ENCODE data around the gene NPTN. TPM values are rescaled to one million over a fixed set of nuclear protein-coding genes. Genes with fewer than 3 reads are reported as not detected.
A peak's percentile ranks its signal among the peaks of the same experiment; 100 is the strongest.
"Not testable (repeated sequence)": the region's sequence is repeated elsewhere in the genome, so short reads cannot be mapped to it uniquely, and the experiment has no call there.

The NPTN gene
- total RNA-seq, 1 donor from 2014 or later = 221 TPM

DNA sequence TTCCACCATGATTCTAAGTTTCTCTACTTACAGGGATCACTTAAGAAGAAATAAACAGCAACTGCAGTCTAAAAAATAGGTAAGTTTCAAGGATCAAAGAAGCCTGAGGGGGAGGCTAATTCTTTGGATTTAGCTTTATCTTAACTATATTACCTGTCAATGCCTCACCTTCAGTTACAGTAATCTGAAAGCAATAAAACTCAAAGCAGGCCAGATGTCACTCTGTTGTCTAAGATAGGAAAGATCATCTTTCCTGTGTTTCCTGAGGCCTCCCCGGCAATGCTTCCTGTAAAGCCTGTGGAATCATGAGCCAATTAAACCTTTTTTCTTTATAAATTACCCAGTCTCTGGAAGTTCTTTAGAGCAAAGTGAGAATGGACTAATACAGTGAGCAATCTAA is 60.2 kb downstream of the NPTN start:
- no peak for DNase-seq (ENCODE audit: low spot score)

DNA sequence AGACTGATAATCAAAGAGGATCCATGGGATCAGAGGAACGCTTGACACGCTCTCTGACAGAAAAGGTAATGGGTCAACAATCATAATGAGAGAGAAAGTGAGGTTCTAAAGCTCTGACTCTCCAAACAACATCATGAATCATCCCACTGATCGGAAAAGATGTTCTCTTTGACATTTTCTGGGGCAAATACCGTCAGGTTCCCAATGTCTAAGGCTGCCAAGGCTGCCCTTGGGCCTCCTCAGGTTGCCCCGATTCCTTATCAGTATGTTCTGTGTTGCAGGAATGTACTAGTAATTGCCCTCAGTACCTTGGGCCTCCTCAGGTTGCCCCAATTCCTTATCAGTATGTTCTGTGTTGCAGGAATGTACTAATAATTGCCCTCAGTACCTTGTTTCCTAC is 60.9 kb downstream of the NPTN start:
- no peak for DNase-seq (ENCODE audit: low spot score)

DNA sequence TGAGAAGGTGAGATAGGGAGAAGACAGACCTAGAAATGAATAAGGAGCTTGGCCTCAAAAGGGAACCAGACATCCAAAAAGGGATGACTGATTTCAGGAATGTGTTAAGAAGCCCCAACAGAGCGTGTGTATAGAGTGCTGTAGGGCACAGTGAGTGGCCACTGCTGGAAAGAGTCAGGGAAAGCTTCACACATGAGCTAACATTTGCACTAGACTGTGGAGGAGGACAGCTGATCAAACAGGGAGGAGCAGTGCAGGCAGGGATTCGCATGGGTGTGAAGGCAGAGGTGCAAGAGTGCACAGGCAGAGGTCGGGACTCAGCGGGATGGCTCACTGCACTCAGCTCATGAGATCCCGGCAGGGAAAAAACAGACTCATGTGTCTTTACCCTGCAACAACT is 61.8 kb downstream of the NPTN start:
- DNase-seq (ENCODE audit: low spot score) = no peak

DNA sequence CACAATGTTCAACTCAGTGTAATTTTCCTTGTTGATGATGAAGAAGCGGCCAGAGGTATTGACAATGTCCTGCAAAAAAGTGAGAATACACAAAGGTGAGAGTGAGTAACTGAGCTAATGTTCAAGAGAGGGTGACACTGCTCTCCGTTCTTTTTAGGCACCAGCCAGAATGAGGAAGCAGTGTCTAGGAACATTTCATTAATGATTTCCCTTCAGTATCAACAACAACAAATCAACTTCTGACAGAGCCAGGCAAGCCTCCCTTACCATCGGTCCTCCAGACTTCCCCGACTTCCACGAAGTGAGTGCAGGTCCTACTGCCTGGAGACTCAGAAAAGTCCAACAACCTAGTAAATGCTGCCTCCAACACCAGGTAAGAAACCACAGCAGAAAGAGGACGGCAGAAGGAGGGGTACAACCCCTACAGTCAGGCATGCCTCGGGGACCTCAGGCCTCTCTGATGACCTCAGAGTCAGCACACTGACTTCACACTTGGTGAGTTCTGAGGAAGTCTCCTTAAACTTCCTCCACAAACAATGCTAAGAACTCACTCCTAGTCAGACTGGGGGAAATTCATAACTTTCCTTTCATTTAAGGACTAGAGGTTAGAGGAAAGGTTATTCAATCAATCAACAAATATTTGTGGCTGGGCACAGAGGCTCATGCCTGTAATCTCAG is 62.7 kb downstream of the NPTN start:
- no peak for DNase-seq (ENCODE audit: low spot score)

DNA sequence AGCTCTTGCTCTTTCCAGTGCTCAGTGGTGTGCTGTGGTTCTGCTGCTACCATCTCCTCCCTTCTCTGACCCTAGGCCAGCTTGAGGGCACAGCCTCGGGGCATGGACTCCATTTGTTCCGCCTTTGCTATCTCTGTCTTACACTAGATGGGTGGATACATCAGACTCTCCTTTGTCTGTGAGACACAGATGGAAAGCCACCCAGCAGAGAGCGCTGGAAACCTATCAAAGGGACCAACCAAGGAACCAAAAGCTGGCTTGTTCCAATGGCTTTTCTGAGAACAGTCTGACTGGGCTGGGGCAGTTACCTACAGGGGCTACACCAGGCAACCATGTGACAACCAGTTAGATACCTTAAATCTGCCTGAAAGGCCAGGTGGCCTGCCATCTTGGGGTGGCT is 63.8 kb downstream of the NPTN start:
- DNase-seq (ENCODE audit: low spot score) = no peak

DNA sequence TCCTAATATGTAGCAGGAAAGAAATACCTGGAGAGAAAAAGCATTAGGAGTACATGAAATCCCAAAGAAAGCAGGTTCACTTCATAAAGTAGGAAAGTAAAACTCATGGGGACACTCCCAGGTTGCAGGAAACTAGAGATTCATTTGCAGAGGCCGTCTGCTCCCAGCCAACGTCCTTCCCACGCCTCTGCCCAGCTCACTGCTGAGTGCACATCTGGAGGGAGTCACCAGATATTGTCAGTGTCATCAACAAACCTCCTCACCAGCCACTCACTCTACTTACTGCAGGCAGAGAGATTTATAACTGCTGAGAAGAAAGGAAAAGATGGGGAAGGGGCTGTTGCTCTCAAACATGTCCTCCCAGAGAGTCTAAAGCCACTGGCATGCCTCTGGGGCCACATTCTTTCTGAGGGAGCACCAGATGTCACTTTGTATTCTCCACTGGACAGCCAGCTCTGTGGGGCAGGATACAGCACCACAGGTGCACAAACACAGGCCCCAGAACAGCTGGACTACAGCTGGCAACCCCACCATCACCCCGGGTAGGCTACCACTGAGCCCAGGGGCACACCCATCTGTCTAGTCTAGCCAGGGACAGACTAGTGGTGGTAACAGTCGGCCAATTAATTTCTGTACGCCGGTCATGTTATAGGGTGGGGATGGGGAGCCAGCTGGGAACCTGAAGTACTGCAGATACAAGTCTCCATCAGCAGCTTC is 64.5 kb downstream of the NPTN start:
- DNase-seq (ENCODE audit: low spot score) = no peak

GRCh38 chr15:73567020-73567419 is 66.2 kb downstream of the NPTN start:
- DNase-seq (ENCODE audit: low spot score) = no peak

DNA sequence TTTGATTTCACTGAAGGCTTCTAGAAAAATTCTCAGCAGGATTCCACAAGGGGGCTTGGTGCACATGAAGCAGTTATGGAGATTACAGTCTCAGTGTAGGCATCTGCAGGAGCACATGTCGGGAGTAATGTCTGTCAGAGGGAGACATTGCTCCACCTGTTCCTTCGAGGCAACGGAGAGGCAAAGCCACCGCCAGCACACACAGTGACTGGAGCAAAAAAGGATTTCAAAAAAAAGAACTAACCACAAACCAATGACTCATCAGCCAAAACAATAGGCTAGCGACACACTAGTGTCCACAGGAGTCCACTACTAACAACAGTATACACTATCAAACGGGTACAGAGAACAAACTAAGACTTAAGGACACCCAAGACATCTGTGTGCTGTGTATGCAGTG is 68.9 kb downstream of the NPTN start:
- DNase-seq (ENCODE audit: low spot score) = no peak

GRCh38 chr15:73560501-73561117 is 72.6 kb downstream of the NPTN start:
- DNase-seq (ENCODE audit: low spot score) = peak; percentile 81

GRCh38 chr15:73558529-73558928 is 74.7 kb downstream of the NPTN start:
- no peak for DNase-seq (ENCODE audit: low spot score)

DNA sequence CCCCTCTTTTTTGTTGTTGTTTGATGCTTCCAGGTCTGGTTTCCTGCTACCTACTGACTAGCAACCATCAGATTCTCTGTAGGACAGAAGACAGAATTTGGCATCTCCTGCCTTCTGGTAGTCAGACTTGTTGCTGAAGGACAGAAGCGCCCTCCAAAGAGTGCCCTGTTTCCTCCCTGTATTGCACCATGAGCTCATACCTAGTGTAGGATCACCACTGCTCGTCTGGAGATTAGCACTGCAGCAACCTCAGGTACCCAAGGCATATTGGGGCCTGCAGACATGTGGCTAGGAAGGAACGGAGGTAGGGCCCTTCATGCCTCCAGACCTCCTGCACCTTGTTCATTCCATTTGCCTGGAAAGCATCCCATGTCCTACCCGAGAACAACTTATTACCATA is 78.1 kb downstream of the NPTN start:
- no peak for DNase-seq (ENCODE audit: low spot score)

DNA sequence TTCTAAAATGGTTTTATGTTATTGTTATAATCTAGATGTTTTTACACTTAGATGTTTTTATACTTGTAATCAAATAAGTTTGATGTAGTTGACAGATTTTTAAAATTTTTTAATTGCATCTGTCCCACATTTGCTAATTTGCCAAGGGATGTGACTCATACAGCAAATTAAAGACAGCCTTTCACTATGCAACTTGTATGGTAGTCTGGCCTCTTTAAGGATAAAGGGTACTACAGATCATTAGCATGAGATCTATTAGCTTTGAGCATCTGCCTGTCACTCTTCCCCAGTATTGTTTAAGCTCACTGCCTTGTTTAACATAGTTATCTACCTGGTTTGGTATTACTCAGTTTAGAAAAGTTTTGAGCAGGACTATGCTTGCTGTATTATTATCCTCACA is 83.0 kb downstream of the NPTN start:
- DNase-seq (ENCODE audit: low spot score) = no peak

DNA sequence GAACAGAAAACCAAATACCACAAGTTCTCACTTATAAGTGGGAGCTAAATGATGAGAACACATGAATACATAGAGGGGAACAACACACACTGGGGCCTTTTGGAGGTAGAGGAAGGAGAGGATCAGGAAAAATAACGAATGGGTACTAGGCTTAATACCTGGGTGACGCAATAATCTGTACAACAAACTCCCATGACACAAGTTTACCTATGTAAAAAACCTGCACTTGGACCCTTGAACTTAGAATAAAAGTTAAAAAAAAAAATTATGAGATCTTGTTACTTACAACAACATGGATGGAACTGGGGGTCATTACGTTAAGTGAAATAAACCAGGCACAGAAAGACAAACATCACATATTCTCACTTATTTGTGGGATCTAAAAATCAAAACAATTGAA is 84.3 kb downstream of the NPTN start:
- not testable (repeated sequence) for DNase-seq (ENCODE audit: low spot score)

- DNase-seq (ENCODE audit: low spot score) = no peak
Measured at GRCh38 chr15:73541479-73541878, 91.7 kb downstream of the NPTN start.

DNA sequence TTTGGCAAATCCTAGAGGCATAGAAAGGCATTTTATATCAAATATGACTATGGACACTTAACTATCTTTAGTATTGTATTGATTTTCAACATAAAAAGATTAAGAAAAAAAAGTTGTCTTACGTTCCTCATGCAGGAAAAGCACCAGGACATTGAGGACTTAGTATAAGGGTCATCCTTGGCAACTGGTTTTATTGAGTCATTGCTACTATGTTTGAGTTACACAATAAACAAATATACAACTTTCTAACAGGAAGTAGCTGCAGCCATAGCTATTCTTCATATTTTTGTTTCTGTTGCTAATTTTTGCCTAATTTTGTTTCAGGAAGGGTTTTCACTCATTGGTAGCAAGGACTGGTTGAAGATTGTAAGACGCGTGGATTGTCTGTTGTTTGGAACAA is 93.0 kb downstream of the NPTN start:
- no peak for DNase-seq (ENCODE audit: low spot score)

- DNase-seq (ENCODE audit: low spot score) = no peak
Measured at GRCh38 chr15:73539212-73540128, 93.7 kb downstream of the NPTN start.

DNA sequence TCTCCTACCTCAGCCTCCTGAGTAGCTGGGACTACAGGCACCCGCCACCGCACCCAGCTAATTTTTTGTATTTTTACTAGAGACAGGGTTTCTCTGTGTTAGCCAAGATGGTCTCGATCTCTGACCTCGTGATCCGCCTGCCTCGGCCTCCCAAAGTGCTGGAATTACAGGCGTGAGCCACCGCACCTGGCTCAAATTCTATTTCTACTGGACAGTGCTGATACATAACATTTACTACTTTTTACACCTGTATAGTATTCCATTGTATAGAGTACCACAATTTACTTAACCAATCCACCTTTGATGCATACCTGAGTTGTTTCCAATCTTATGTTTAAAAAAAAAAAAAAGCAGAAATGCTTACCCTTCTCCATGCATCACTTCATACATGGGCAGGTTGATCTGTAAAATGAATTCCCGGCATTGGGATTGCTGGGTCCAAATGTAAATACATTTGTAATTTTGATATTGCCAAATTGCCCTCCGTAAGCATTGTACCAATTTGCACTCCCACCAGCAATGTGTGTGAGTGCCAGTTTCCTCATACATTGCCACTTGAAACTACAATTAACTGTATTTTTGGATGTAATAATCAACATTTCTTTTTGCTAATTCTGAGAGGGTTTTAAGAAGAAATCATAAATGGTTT is 94.5 kb downstream of the NPTN start:
- DNase-seq (ENCODE audit: low spot score) = no peak

GRCh38 chr15:73538123-73538522 is 95.1 kb downstream of the NPTN start:
- no peak for DNase-seq (ENCODE audit: low spot score)

GRCh38 chr15:73530649-73531048 is 102.5 kb downstream of the NPTN start:
- no peak for DNase-seq (ENCODE audit: low spot score)

DNA sequence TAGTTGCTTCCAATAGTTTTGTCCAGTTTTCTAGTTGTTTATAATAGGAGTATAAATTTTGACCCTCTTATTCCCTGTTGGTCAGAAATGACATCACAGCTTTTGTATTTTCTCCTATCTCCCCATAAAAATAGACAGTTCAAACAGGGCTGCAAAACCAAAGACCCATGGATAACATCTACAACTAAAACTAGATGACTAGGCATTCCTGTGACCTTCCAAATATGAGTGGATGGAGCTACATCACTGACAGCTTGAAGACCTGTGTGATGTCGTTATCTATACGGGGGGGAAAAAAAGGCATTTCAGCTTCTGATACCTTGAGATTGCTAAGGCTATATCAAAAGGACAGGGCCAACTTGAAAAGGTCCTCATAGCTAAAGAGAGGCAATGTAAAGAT is 105.6 kb downstream of the NPTN start:
- no peak for DNase-seq (ENCODE audit: low spot score)

GRCh38 chr15:73524919-73525318 is 108.3 kb downstream of the NPTN start:
- no peak for DNase-seq (ENCODE audit: low spot score)

DNA sequence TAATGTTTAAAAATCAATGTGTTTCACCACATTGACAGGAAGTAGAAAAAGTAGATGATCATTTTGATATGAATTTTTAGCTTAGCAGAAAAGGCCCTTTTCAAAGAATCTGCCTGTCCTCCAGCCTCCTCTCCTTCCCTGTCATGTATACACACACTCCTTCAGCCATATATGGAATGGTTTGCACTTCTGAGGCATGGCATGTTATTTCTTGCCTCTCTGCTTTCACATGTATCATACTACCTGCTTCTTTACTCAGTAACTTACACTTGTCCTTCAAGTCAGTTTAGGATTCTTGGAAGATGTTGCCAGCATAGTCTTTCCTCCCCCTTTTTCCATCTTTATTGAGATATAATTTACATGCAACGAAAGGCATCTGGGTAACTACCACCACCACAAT is 111.2 kb downstream of the NPTN start:
- no peak for DNase-seq (ENCODE audit: low spot score)

Data from umbilical cord (tissue), 2 donors.